CD1c-positive myeloid dendritic cell (primary cell): ENCODE data around the gene KIAA0232.
"Not testable (repeated sequence)": the region's sequence is repeated elsewhere in the genome, so short reads cannot be mapped to it uniquely, and the experiment has no call there.

Source experiments
- DNase-seq: peaks from one replicate; pipeline ENCODE4 v3.0.0-alpha.2; 2016; ENCODE audit errors: extremely low spot score

The KIAA0232 gene

DNA sequence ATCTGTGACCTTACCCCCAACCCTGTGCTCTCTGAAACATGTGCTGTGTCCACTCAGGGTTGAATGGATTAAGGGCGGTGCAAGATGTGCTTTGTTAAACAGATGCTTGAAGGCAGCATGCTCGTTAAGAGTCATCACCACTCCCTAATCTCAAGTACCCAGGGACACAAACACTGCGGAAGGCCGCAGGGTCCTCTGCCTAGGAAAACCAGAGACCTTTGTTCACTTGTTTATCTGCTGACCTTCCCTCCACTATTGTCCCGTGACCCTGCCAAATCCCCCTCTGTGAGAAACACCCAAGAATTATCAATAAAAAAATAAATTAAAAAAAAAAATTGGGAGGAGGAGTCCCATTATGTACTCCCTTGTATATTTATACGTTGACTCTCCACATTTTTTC lies 26.2 kb upstream of the KIAA0232 start:
- DNase-seq, result not testable (repeated sequence)

DNA sequence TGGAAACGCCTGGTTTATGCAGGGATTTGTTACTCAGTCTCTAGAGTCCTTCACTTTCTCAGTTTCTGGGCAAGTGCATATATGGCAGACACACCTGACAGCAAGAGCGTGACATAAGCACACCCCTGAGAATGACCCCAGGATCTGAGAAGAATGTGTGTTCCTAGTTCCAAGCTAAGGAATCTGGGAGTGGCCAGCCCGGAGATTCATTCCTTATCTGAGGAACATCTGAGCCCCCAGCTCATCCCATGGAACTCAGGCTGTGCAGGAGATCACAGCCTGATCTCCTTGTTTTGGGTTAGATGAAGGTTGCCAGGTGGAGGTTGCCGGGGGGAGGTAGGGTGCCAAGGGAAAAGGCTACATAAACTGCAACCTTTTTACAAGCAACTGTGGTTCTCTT lies 23.8 kb upstream of the KIAA0232 start:
- no peak for DNase-seq

DNA sequence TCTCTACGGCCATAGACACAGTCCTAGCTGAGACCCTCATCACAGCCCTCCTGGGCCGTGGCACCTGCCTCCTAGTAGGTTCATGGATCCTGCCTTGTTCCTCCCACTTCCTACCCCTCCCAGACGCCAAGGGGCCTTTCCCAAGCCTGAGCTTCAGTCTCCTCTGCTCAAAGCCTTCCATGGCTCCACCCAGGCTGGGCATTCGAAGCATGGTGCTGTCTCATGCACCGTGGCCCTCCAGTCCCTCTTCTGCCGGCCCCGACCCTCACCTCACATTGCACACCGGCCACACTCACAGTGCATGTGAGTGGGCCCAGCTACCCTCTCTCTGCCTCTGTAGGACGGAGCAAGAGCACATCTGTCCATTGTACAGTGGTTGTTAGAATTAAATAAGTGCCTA lies 21.7 kb upstream of the KIAA0232 start:
- DNase-seq, result no peak

DNA sequence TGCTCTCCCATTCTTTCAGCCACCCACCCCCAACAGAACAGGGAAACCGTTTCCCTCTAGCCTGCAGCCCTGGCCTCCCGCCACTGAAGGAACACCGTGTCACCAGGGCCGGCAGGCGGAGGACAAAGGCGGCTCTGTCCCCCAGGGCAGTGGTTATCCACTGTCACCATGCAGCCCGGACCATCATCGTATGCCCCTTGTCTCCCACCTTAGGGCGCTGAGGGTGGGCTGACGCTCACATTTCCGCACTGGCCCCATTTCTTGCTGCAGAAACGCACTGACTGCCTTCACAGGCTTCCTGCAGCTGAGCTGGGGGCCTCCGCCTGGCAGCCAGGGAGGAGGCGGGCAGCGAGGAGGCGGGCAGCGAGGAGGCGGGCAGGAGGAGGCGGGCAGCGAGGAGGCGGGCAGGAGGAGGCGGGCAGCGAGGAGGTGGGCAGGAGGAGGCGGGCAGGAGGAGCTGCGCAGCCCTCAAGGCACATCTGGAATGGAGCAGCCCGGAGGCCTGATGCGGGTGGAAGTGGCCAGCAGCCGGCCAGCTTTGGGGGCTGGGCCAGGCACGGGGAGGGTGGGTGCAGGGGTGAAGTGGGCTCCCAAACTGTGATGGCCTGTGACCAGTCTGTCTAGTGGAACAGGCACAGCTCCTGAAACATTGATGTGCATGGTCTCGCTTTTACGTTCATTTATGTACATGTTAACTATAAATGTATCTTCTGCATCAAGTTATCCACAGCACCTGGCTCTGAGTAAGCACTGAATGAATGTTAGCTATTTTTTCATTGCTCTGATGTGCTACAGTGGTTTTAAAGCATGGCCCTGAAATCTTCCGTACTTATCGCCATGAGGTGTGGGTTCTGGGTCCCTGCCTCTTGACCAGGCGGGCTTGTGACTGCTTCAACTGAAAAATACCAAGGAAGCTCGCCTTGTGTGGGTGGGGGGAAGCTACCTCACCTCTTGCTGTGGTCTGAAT lies 20.6 kb upstream of the KIAA0232 start:
- DNase-seq, result no peak

DNA sequence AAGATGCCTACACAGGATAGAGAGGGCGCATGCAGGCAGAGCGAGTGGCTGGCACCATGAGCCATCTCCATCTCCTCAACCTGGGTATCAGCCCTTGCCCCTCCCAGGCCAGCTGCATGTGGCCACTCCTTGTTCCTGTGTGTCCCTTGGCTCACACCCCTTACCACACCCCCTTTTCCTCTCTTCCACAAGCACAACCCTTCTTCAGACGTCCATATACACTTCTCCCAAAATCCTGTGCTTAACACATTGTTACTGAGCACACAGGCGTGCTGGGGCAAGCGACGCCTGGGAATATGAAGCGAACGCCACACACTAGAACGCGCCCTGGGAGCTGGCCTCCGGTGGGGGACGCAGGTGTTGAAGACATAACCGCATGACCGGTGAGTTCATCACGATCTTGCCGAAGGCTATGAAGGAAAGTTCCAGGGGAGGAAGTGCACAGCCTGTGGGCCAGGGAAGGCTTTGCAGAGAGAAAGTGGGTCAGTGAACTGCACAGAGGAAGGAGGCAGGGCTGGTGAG lies 19.1 kb upstream of the KIAA0232 start:
- DNase-seq, result no peak

DNA sequence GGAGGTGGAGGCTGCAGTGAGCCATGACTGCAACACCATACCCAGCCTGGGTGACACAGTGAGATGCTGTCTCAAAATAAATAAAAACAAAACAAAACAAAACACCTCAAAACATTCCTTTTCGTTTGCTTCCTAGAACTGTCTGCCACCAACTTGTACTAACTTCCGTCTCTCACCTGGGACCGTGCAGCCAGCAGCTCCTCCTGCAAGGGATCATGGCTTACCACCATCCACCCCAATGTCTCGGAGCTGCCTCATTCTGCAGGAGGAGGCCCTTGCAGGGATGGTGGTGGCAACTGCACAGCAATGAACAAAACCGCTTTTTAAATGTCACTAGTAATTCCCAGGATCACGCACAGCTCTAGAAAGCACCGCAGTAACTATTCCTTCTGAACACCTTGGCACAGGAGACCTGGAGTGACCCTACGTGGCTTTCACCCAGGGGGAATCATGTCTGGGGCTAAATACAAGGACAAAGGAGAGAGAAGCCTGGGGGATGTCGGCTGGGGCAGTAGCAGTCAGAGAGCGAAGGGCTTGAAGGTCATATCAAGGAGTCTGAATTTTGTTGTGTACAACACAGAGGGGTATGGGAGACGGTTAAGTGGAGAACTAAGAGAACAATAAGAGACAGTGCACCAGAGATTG lies 17.4 kb upstream of the KIAA0232 start:
- DNase-seq, result no peak

DNA sequence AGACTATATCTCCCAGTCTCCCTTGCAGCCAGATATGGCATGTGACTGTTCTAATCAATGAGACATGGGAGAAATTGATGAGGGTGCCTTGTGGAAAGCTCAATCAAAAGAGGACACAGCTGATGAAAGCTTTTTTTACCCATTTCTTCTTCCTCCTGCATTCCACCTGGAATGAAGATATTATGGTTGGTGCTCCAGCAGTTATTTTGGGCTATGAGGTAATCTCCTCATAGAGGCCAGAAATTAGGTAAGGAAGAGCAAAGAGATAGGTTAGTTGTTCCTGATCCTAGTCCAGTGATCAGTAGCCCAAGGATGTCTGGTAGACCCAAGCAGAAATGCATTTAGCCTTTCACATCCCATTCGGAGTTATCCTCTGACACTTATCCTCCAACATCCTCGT lies 16.8 kb upstream of the KIAA0232 start:
- no peak for DNase-seq

DNA sequence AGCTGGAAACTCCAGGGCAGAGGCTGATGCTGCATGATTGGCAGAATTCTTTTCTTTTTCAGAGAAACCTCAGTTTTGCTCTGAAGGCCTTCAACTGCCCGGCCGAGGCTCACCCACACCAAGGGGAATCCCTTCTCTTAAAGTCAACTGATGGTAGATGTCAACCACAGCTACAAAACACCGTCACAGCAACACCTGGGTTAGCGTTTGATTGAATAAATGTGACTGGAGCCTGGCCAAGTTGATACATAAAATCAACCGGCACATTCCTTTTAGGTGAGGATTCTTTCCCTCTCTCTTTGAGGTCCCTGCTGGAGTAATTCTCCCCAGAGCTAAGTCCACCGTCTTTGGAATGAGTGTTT lies 15.2 kb upstream of the KIAA0232 start:
- no peak for DNase-seq

DNA sequence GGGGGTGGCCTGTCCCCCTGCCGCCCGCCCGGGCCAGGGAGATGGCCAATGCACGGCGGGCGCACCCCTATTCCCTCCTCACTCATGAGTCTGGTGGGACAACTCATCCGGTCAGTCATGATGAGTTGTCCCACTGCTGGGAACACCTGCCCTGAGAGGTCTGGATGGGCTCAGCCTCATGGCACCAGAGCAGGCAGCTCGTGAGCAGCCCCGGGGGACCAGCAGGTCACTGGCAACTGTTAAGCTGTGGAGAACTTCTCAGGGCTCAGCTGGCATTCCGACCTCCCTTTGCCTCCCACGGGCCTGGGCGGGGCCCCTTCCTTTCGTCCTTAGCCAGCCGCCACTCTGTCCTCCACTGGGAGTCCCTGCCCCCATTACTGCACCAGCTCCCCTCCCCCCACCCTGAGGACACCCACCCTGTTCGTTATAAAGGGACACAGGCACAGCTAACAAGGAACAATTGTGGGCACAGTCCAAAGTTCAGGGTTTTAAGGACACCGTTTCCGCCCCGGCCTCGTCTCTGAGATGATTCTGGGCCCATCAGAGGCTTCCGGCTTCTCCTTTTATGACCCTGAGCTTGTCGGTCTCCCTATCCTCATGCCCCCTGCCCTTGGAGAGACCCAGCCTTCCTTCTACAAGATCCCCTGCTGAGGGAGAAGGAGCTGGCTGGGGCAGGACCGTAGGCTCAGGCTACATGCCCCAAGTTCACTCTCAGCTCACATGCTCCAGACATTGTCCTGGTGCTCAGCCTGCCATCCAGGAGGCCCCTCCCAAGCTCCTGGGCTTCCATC lies 14.6 kb upstream of the KIAA0232 start:
- DNase-seq, result peak; percentile 20

DNA sequence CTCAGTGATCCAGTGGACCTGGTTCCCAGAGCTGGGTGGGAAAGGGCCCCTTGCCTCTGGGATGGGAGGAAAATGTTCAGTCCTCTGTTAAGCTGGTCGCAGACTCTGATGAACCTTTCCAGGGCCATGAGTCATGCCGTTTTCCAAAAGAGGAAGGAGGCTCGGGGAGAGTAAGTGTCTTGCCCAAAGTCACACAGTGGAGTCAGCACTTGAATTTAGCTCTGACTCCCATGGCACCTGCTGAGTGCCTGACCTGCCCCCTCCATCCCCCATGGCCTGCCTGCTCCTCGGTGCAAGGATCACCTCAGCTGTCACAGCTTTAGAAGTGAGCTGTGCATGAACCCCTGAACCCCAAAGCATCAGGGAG lies 14.0 kb upstream of the KIAA0232 start:
- DNase-seq, result peak; percentile 82

DNA sequence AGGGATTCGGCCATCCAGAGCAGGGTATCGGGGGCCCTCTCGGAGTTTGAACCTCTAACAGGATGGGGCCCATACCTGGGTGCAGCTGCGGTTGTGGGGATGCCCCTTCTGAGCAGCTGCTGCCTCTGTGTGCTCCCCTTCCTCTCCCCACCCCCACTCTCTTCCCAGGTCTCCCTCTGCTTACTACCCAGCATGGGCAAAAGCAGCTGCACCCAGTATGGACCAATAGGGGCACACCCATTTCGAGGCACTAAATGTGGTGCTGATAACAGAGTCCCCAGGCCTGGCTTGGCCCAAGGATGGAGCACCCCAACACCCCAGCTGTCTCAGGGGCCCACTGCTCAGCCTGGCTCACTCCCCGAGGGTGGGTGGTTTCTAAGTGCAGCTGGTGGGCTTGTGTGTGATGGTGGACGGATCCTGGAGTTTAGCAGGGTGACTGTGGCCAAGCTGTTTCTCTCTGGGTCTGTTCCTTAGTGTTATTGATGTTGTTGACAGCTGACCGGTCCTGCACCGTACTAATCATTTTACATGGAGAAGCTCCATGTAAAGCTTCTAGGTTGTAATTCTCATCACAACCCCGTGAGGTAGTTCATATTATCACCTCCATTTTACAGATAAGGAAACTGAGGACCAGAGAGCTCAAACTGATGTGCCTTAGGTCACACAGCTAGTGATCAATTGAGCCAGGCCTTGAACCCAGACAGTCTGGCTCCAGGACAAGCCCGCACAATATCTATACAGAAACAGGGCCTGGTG lies 13.1 kb upstream of the KIAA0232 start:
- DNase-seq, result no peak

DNA sequence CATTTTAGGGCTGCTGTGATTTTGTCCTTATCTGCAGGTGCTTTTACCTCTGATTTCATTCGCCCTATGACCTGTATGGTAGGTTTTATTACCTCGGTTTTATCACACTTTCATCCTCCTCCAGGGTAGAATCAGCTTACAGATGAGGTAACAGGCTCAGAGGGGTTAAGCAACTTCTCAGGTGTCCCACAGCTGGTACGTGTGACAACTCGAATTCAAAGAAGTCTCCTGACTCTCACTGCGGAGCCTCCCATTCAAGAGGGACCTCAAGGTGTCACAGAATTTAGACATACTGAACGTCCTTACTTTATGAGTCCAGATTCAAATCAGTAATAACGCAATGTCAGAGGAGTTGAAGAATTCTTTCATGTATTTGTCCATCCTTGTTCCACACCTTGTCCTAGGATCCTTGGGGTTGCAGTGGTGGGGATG lies 12.5 kb upstream of the KIAA0232 start:
- no peak for DNase-seq

DNA sequence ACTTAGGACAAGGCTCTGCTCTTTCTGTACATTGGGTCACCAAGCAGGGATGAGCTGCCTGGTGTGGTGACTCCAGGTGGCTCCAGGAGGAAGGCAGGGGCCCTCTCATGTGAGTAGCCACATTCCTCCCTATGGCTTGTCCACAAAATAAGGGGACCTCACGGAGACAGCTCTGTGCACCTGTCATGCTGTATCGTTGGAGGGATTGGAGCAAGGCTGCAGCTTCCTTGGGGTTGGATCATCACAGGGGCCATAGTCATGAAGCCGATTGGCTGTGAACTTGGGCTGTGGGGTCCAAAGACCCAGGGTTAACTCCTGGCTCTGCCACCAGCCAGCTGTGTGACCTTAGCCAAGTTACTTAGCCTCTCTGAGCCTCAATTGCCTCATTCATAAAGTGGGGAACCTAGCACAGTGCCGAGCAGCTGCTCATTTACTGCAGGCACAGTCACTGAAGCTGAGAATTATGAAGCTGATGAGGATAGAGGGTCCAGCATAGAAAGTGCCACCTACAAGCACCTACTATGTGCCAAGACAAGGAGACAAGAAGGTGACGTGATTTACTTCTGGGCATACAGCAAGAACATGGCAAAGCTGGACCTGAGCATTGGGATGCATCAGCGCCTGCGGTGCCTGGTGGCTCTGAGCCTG lies 11.8 kb upstream of the KIAA0232 start:
- no peak for DNase-seq

DNA sequence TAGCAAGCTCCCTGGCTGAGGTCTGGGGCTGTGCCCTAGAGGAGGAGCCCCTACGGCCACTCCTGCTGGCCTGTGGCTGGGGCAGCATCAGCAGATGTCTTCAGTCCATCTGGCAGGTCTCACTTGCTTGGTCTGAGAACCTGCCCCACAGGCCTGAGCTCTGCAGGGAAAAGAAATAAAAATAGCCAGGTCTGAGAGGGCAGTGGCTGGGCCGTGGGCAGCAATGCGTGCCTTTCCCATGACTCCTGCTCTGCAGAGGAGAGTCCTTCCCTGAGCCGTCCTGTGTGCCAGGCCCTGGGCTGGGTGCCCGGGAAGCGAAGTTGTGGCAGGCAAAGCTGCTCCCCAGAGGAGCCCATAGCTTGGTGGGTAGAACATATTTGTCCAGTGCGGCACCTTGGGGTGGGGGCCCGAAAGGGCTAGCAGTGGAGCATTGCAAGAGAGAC lies 11.3 kb upstream of the KIAA0232 start:
- no peak for DNase-seq

DNA sequence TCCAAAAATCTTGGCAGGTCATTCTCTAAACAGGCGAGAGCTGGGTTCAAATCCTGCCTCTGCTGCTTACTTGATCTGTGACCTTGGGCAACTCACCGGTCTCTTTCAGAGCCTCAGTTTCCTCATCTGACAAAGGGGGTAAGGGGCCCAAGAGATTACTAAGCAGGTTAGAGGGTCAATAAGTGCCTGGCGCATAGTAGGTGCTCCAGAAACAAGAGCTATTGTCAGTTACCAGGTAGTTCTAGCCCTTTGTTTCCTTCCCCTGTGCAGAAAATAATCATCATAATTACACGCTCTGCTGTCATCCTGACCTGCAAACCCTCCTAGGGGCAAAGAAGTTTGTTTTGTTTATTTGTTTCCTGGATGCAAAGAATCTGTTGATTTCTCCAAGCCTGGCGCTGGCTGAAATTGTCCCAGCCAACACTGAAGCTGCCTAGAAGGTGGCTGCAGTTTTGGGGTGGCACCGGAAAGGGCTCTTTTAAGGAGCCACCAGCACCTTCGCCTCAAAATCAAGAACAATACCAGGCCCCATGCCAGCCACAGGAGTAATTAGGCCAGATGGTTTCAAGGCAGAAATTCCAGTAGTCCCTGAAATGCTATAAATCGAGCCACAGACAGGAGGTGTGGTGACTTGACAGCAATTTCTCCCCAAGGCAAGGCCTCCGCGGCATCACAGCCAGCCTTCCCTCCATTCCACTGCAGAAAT lies 10.2 kb upstream of the KIAA0232 start:
- no peak for DNase-seq

DNA sequence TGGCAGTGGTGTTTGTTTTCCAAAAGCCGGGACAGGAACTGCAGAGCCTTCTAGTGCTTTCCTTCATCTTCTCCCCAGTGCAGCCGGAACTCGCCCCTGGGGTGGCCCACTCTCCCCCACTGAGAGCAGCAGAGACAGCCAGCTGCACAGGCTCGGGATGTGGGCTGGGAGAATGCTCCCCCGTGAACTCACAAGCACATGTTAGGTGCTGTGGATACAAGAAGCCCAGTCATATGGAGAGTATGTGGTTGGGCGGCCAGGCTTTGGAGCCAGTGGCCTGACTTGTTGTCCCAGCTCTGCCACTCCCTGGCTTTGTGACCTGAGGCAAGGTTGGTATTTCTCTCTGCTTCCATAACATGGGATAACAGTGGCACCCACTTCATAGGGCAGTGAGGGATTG lies 9.4 kb upstream of the KIAA0232 start:
- DNase-seq, result no peak

DNA sequence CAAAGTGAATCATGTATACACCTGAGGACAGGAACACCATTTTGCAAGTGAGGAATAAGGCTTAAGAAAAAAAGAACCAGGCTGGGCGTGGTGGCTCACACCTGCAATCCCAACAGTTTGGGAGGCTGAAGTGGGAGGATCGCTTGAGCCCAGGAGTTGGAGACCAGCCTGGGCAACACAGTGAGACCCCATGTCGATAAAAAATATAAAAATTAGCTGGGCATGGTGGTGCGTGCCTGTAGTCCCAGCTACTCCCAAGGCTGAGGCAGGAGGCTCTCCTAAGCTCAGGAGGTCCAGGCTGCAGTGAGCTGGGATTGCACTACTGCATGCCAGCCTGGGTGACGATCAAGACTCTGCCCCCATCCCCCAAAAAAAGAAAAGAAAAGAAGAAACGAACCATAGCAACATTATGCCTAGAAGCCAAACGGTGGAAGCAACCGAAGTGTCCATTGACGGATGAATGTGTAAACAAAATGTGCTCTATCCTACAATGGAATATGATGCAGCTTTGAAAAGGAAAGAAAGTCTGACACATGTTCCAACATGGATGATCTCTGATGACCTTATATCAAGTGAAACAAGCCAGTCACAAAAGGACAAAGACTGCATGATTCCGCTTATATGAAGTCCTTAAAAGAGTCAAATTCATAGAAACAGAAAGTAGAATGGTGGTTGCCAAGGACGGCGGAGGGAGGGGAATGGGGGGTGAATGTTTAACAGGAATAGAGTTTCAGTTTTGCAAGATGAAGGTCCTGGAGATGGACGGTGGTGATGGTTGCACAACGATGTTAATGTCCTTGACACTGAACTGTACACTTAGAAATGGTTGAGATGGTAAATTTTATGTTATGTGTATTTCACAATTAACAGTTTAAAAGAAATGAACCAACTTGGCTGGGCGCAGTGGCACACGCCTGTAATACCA lies 8.6 kb upstream of the KIAA0232 start:
- DNase-seq, result no peak

DNA sequence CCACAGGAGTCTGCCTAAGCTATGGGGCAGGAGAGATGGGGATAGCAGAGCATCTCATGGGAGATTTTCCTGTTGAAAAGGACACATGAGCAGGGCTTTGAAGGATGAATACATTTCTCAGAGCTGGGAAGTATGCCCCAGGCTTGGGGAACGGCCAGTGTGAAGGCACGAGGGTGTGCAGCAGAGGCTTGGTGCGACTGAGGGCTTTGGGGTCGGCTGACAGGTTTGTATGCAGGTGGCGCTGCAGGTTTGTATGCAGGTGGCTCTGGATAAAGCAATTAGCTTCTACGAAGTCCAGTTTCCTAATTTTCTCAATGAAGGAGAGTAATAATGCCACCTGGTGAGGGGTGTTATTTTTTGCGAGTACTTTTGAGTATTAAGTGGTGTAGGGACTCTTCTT lies 6.8 kb upstream of the KIAA0232 start:
- no peak for DNase-seq

DNA sequence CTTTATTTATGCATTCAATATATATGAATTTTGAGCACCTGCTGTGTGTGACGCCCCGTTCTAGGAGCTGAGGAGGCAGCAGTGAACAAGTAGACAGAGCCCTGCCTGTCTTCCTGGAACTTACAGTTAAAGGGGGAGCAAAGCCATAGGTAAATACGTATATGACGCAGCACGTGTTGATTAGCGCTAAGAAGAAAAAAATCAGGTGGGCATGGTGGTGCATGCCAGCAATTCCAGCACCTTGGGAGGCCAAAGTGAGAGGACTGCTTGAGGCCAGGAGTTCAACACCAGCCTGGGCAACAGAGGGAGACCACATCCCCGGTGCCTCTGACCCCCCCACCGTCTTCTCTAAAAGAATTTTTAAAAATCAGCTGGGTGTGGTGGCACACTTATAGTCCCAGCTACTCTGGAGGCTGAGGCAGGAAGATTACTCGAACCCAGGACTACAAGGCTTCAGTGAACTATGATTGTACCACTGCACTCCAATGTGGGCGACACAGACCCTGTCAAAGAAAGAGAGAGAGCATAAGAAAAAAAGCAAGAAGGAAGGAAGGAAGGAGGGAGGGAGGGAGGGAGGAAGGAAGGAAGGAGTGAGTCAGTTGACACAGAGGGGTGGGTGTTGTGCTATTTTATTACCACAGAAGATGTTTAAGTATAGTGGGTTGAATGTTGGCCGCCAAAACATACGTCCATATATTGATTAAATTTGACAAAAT lies 5.4 kb upstream of the KIAA0232 start:
- no peak for DNase-seq
